Activated T-helper 17 cell treated with anti-CD3 and anti-CD28 coated beads, Interleukin-2, amount 50 U/mL, for 72 hours (primary cell): ENCODE results near the gene CIROP. TPM values are rescaled to one million over a fixed set of nuclear protein-coding genes. Genes with fewer than 3 reads are reported as not detected.

Experiments used
- ATAC-seq: fragments of 150-1000 bp; cut with Tn5 transposase; replicated peaks from 2 replicates; pipeline ENCODE4 v1.10.0; 2021; ENCODE audit warnings: mild to moderate bottlenecking, moderate library complexity
- H3K27ac Mint-ChIP-seq: one replicate; pipeline ENCODE4 v1.8.0; 2022; ENCODE audit warnings: mixed read lengths
- H3K27me3 Mint-ChIP-seq: one replicate; pipeline ENCODE4 v1.8.0; 2022; ENCODE audit warnings: mixed read lengths
- H3K36me3 Mint-ChIP-seq: one replicate; pipeline ENCODE4 v1.8.0; 2022; ENCODE audit warnings: low read depth, mild to moderate bottlenecking, mixed read lengths
- H3K4me1 Mint-ChIP-seq: one replicate; pipeline ENCODE4 v1.8.0; 2022; ENCODE audit warnings: mixed read lengths
- H3K4me3 Mint-ChIP-seq: one replicate; pipeline ENCODE4 v1.8.0; 2022; ENCODE audit warnings: mild to moderate bottlenecking, mixed read lengths
- H3K9me3 Mint-ChIP-seq: one replicate; pipeline ENCODE4 v1.8.0; 2022; ENCODE audit warnings: mixed read lengths
- total RNA-seq, 2 donors: library from RNA; stranded (reverse); gene quantifications; one replicate each; pipeline ENCODE4 v1.2.3, GENCODE V29; 2022

CIROP gene
- total RNA-seq, 2 donors from 2014 or later, result not detected

- peaks cover 21% of the 10 kb centered on the region for H3K4me1 Mint-ChIP-seq
- H3K27ac Mint-ChIP-seq, result peak overlapping the region; percentile 11
- no peak for ATAC-seq
- peaks cover 4% of the 10 kb centered on the region for H3K27me3 Mint-ChIP-seq
- no peak overlapping the region for H3K4me3 Mint-ChIP-seq
- no peaks in the 10 kb centered on the region for H3K36me3 Mint-ChIP-seq
- no peaks in the 10 kb centered on the region for H3K9me3 Mint-ChIP-seq
Observed at GRCh38 chr14:23124337-23124954, 19.7 kb upstream of the CIROP start.

- no peaks in the 10 kb centered on the region for H3K27me3 Mint-ChIP-seq
- H3K27ac Mint-ChIP-seq, result no peak overlapping the region
Observed at GRCh38 chr14:23123419-23123818, 18.6 kb upstream of the CIROP start.

DNA sequence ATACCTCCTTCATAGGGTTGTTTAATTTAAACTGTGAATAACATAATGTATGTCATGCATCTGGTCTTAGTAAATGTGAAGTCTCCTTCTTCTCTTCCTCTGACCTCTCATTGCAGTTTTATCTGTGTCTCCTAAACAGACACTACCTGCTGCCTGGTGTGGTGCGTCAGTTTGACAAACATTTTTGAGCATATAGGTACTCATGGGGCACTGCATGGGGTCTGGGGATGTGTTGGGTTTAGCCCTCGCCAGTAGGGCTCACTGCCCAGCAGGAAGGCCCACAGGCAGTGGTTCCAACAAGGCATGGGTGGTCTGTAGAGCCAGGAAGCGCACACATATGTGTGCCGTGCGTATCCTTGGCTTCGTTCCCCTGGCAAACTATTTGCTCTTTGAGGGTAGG, 17.3 kb upstream of the CIROP start:
- H3K27me3 Mint-ChIP-seq, result no peaks in the 10 kb centered on the region

More at GRCh38 chr14:23123419-23123818, 18.6 kb upstream of the CIROP start:
- no peak for ATAC-seq
- H3K36me3 Mint-ChIP-seq, result no peaks in the 10 kb centered on the region
- peaks cover 15% of the 10 kb centered on the region for H3K4me1 Mint-ChIP-seq
- H3K9me3 Mint-ChIP-seq, result no peaks in the 10 kb centered on the region
- no peak overlapping the region for H3K4me3 Mint-ChIP-seq

DNA sequence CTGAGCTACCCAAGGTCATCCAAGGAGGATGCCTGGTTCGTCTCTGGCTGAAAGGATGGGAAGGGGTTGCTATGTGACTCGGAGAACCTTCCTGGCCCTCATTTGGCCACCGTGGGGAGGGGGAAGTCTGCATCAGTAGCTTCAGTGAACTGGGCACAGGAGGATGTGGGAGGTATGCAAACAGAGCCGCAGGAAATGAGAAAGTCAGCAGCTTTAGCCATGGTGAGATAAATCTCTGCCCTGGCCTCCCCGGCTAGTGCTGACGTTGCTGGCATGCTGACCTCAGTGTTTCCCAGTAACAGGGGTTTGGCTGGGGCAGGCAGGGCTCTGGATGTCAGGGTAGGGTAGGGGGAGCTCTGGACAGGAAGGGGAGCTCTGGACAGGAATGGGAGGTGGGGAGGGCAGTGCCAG, 16.6 kb upstream of the CIROP start:
- Mint-ChIP-seq H3K36me3 (no peaks in the 10 kb centered on the region), H3K27me3 (no peaks in the 10 kb centered on the region), H3K27ac (peak overlapping the region; percentile 88), H3K9me3 (no peaks in the 10 kb centered on the region), H3K4me3 (peak overlapping the region; percentile 52), H3K4me1 (peaks cover 10% of the 10 kb centered on the region)
- peak; percentile 54 for ATAC-seq

More for the DNA sequence above, 17.3 kb upstream of the CIROP start:
- H3K4me3 Mint-ChIP-seq, result no peak overlapping the region
- no peak for ATAC-seq
- no peak overlapping the region for H3K27ac Mint-ChIP-seq
- no peaks in the 10 kb centered on the region for H3K9me3 Mint-ChIP-seq
- peaks cover 10% of the 10 kb centered on the region for H3K4me1 Mint-ChIP-seq
- H3K36me3 Mint-ChIP-seq, result no peaks in the 10 kb centered on the region

GRCh38 chr14:23120541-23121251, 15.9 kb upstream of the CIROP start:
- Mint-ChIP-seq H3K4me1 (peaks cover 10% of the 10 kb centered on the region), H3K27me3 (no peaks in the 10 kb centered on the region), H3K9me3 (no peaks in the 10 kb centered on the region), H3K4me3 (peak overlapping the region; percentile 52), H3K27ac (peak overlapping the region; percentile 88), H3K36me3 (no peaks in the 10 kb centered on the region)
- peak; percentile 94 for ATAC-seq

- Mint-ChIP-seq H3K36me3 (no peaks in the 10 kb centered on the region), H3K4me1 (peaks cover 15% of the 10 kb centered on the region), H3K27me3 (peaks cover 4% of the 10 kb centered on the region), H3K27ac (peak overlapping the region; percentile 88), H3K9me3 (no peaks in the 10 kb centered on the region), H3K4me3 (peak overlapping the region; percentile 52)
- no peak for ATAC-seq
Observed at GRCh38 chr14:23119363-23120327, 14.9 kb upstream of the CIROP start.

- Mint-ChIP-seq H3K4me3 (peak within 1 kb of the TSS; percentile 52), H3K27ac (peak within 1 kb of the TSS; percentile 88), H3K36me3 (no peaks in the 10 kb centered on the region), H3K27me3 (peaks cover 6% of the 10 kb centered on the region), H3K9me3 (no peaks in the 10 kb centered on the region), H3K4me1 (peaks cover 15% of the 10 kb centered on the region)
- ATAC-seq, result no peak
Observed at GRCh38 chr14:23118506-23119362, 13.9 kb upstream of the CIROP start, which contains the start of gene CEBPE. CEBPE (minus strand) TSS chr14:23119255; CDS start chr14:23119091, 164 bp downstream.

- Mint-ChIP-seq H3K27ac (peak overlapping the region; percentile 58), H3K36me3 (no peaks in the 10 kb centered on the region), H3K9me3 (no peaks in the 10 kb centered on the region), H3K27me3 (peaks cover 6% of the 10 kb centered on the region), H3K4me1 (peaks cover 15% of the 10 kb centered on the region), H3K4me3 (no peak overlapping the region)
- ATAC-seq, result no peak
Observed at GRCh38 chr14:23117371-23118020, 12.7 kb upstream of the CIROP start.

GRCh38 chr14:23115918-23116317, 11.1 kb upstream of the CIROP start:
- no peak overlapping the region for H3K27ac Mint-ChIP-seq
- no peaks in the 10 kb centered on the region for H3K9me3 Mint-ChIP-seq
- no peaks in the 10 kb centered on the region for H3K36me3 Mint-ChIP-seq

GRCh38 chr14:23115039-23115731, 10.4 kb upstream of the CIROP start:
- Mint-ChIP-seq H3K27ac (peak overlapping the region; percentile 29), H3K4me1 (peaks cover 5% of the 10 kb centered on the region), H3K9me3 (no peaks in the 10 kb centered on the region), H3K4me3 (no peak overlapping the region), H3K36me3 (no peaks in the 10 kb centered on the region), H3K27me3 (peaks cover 6% of the 10 kb centered on the region)
- peak; percentile 64 for ATAC-seq

More at GRCh38 chr14:23115918-23116317, 11.1 kb upstream of the CIROP start:
- no peak for ATAC-seq
- Mint-ChIP-seq H3K4me3 (no peak overlapping the region), H3K27me3 (peaks cover 6% of the 10 kb centered on the region), H3K4me1 (peaks cover 9% of the 10 kb centered on the region)

GRCh38 chr14:23114669-23115038, 9.9 kb upstream of the CIROP start:
- H3K9me3 Mint-ChIP-seq, result no peaks in the 10 kb centered on the region
- no peak for ATAC-seq
- peaks cover 5% of the 10 kb centered on the region for H3K4me1 Mint-ChIP-seq
- H3K36me3 Mint-ChIP-seq, result no peaks in the 10 kb centered on the region
- peak overlapping the region; percentile 29 for H3K27ac Mint-ChIP-seq
- H3K4me3 Mint-ChIP-seq, result no peak overlapping the region
- H3K27me3 Mint-ChIP-seq, result peaks cover 6% of the 10 kb centered on the region

DNA sequence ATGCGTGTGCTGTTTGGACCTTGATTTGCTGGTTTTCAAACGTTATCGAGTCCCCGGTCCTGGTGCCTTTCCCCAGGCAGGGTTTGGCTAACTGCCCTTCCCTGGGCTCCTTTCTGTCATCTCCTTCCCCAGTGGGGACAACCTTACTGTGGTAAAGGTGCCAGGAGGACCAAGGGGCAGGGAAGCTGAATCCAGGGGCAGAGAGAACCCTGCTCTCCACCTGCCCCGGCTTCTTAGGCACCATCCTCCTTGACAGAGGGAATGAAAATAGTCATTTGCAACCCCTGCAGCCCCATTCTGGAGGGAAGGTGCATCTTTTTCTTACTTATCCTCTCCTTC, 9.3 kb upstream of the CIROP start:
- Mint-ChIP-seq H3K4me3 (no peak overlapping the region), H3K27ac (no peak overlapping the region), H3K27me3 (peaks cover 6% of the 10 kb centered on the region), H3K9me3 (no peaks in the 10 kb centered on the region), H3K4me1 (peaks cover 5% of the 10 kb centered on the region), H3K36me3 (no peaks in the 10 kb centered on the region)
- ATAC-seq, result no peak
